HFFc6 (cell line): ENCODE results near the gene RBM39. TPM values are rescaled to one million over a fixed set of nuclear protein-coding genes. Genes with fewer than 3 reads are reported as not detected.
A peak's percentile ranks its signal among the peaks of the same experiment; 100 is the strongest.

Source experiments
- DNase-seq: peaks from one replicate; pipeline ENCODE4 v3.0.0-alpha.2; 2018
- H3K27ac Mint-ChIP-seq: 2 replicates; pipeline ENCODE4 v1.8.0; 2020; ENCODE audit warnings: mild to moderate bottlenecking, mixed read lengths
- H3K27me3 Mint-ChIP-seq: 2 replicates; pipeline ENCODE4 v1.8.0; 2021; ENCODE audit warnings: mild to moderate bottlenecking, moderate library complexity, mixed read lengths; ENCODE audit not compliant: insufficient read depth
- H3K36me3 Mint-ChIP-seq: 2 replicates; pipeline ENCODE4 v1.8.0; 2021; ENCODE audit warnings: low read depth, mixed read lengths
- H3K4me1 Mint-ChIP-seq: 2 replicates; pipeline ENCODE4 v1.8.0; 2020; ENCODE audit warnings: low read depth, mixed read lengths
- H3K4me3 Mint-ChIP-seq: 2 replicates; pipeline ENCODE4 v1.8.0; 2020; ENCODE audit warnings: mild to moderate bottlenecking, moderate library complexity, mixed read lengths
- H3K9me3 Mint-ChIP-seq: 2 replicates; pipeline ENCODE4 v1.8.0; 2020; ENCODE audit warnings: mild to moderate bottlenecking, mixed read lengths
- CTCF ChIP-seq: fragments of 200-600 bp; sonication (generic); IDR thresholded peaks from 2 replicates; pipeline ENCODE4 v1.5.0; 2021; ENCODE audit warnings: antibody characterized with exemption, mild to moderate bottlenecking
- total RNA-seq, 6 experiments: library from RNA; stranded (reverse); fragmentation: NEBNext Ultra II Directional; extraction: Animal tissue kit (Norgen Biotek cat#: 25700); gene quantifications; 2 replicates in 1 of 6; 3 replicates in 5 of 6; pipeline ENCODE4 v1.2.3, GENCODE V29; 2021

The RBM39 gene
- total RNA-seq, 6 experiments from 2014 or later: 162 to 198 (median 185) TPM

- H3K4me1 Mint-ChIP-seq: peaks cover 42% of the 10 kb centered on the region
- H3K4me3 Mint-ChIP-seq: peak within 1 kb of the TSS; percentile 89
- no peak for TF ChIP-seq CTCF
- peaks cover 2% of the 10 kb centered on the region for H3K27me3 Mint-ChIP-seq
- H3K36me3 Mint-ChIP-seq: peaks cover 37% of the 10 kb centered on the region
- peak; percentile 87 for DNase-seq
- H3K27ac Mint-ChIP-seq: peak within 1 kb of the TSS; percentile 98
- H3K9me3 Mint-ChIP-seq: no peaks in the 10 kb centered on the region
These were observed 77.4 kb downstream of the RBM39 start, which contains the start of the genes CPNE1 and RBM12 for GRCh38 chr20:35664466-35665206. CPNE1 (minus strand) TSS chr20:35664900; CDS start chr20:35632923, 31,977 bp downstream. RBM12 (minus strand) TSS chr20:35664900; CDS start chr20:35655322, 9,578 bp downstream.

DNA sequence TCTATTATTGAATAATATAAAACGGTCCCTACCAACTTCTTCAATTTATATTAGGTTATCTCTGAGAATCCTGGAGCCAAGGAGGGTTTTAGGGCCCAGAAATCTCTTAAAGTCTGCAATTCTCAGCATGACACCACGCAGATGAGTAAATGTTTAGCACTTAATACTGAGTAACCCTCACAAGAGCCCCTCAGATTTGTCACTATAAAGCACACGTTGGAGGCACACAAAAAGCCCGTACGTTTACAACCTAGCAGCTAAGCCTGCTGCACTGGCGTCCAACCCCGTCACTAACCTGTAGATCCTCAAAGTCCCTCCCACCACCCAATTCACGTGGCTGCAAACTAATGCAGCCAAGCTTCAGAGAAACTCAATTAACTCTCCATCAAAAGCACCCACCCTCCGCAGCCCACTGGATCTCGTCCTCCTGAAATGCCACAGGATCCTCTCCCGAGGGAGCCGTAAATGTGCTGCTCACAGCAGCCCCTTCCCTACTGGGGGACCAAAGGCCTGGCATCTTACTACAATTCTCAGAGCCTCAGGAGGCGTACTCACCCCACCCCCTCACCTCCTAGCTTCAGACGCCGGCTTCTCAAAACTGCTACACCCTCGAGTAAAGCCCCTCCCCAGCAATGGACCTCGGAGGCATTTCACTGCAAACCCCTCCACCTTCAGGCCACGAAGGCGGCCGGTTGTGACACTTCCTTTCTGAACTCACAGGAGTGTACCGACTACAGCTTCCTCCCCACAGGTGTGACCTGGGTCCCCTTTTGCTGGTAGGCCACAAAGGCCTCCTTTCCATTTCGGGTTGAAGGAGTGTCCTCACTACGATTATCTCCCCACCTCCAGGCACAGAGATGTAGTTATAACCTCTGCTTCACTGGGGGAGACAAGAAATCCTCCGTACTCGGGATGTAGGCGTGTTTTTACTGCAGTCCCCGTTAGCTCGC, 78.3 kb downstream of the RBM39 start:
- Mint-ChIP-seq H3K27ac (peak overlapping the region; percentile 98), H3K4me1 (peaks cover 51% of the 10 kb centered on the region), H3K4me3 (peak overlapping the region; percentile 89), H3K27me3 (peaks cover 2% of the 10 kb centered on the region), H3K9me3 (no peaks in the 10 kb centered on the region), H3K36me3 (peaks cover 32% of the 10 kb centered on the region)
- no peak for TF ChIP-seq CTCF
- DNase-seq: peak; percentile 3

DNA sequence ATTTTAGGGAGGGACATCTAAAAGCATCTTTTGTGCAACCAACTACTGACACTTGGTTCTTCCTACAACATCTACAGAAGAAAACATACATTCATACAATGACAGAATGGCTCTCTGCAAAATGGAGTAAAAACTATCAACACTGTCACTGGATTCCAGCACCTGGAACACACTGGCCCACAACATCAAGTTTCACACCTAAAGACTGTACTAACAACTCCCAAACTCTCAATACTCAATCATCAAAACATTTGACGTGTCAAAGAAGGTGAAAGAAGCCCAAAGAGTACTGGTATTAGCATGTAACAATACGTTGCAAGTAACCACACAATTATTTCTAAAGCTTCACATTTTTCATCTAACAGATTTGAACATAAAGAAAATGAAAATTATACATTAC, 79.5 kb downstream of the RBM39 start:
- TF ChIP-seq CTCF: no peak
- peaks cover 22% of the 10 kb centered on the region for H3K36me3 Mint-ChIP-seq
- H3K4me3 Mint-ChIP-seq: peak overlapping the region; percentile 89
- H3K27ac Mint-ChIP-seq: peak overlapping the region; percentile 69
- DNase-seq: no peak
- H3K27me3 Mint-ChIP-seq: peaks cover 2% of the 10 kb centered on the region
- peaks cover 53% of the 10 kb centered on the region for H3K4me1 Mint-ChIP-seq
- no peaks in the 10 kb centered on the region for H3K9me3 Mint-ChIP-seq

DNA sequence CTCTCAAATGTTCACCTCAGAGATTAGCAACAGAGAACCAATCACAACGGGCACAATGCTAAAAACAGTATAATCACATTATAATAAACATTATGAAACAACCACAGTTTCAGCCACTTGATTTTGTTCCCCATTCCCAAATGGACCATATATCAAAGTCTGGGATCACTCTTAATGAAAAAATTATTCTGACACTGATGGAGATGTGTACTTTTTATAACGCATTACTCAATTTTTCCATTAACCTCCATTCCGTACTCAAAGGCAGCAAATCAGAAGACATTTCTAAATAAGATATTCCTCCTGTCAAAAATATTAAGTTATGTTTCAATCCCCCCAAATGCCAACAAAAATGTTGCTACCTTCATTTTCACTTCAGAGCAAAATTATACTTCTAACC, 80.2 kb downstream of the RBM39 start:
- peaks cover 2% of the 10 kb centered on the region for H3K27me3 Mint-ChIP-seq
- peak overlapping the region; percentile 89 for H3K4me3 Mint-ChIP-seq
- peak overlapping the region; percentile 69 for H3K27ac Mint-ChIP-seq
- TF ChIP-seq CTCF: no peak
- no peaks in the 10 kb centered on the region for H3K9me3 Mint-ChIP-seq
- peaks cover 22% of the 10 kb centered on the region for H3K36me3 Mint-ChIP-seq
- DNase-seq: no peak
- H3K4me1 Mint-ChIP-seq: peaks cover 53% of the 10 kb centered on the region

DNA sequence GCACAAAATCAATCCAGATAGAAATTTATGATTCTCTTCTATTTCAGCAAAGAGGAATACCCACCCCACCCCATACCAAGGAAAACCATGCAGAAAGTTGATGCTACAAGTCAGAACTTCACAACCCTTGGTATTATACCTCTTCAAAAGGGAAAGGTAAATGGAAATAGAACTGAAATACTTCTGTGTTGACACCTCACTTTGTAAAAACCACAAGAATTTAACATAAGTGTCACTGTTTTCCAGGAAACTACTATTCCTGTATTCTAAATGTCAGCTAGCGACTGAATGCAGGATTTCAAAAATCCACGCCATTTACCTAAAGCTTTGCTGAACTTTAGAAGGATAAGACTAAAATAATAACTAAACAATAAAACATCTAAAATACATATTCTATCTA, 81.0 kb downstream of the RBM39 start:
- peaks cover 2% of the 10 kb centered on the region for H3K27me3 Mint-ChIP-seq
- no peaks in the 10 kb centered on the region for H3K9me3 Mint-ChIP-seq
- H3K27ac Mint-ChIP-seq: no peak overlapping the region
- peak overlapping the region; percentile 89 for H3K4me3 Mint-ChIP-seq
- peaks cover 22% of the 10 kb centered on the region for H3K36me3 Mint-ChIP-seq
- peaks cover 53% of the 10 kb centered on the region for H3K4me1 Mint-ChIP-seq
- TF ChIP-seq CTCF: no peak
- no peak for DNase-seq
